GF-D8 (cell line): ENCODE data around the gene BTBD18.

Source experiments
- DNase-seq: peaks from one replicate; lab custom pipeline; 2025; lab: John Stamatoyannopoulos, UW

BTBD18 gene

GRCh38 chr11:57776031-57776521, 24.5 kb upstream of the BTBD18 start:
- DNase-seq = no peak

- no peak for DNase-seq
These were observed 23.9 kb upstream of the BTBD18 start for GRCh38 chr11:57775491-57775890.

- no peak for DNase-seq
These were observed 21.5 kb upstream of the BTBD18 start for GRCh38 chr11:57773026-57773598.

GRCh38 chr11:57772562-57772961, 20.9 kb upstream of the BTBD18 start:
- DNase-seq = no peak

GRCh38 chr11:57771365-57771764, 19.7 kb upstream of the BTBD18 start:
- DNase-seq = no peak

GRCh38 chr11:57770793-57771192, 19.2 kb upstream of the BTBD18 start:
- DNase-seq = no peak

- DNase-seq = no peak
These were observed 13.4 kb upstream of the BTBD18 start for GRCh38 chr11:57764972-57765371.

GRCh38 chr11:57764566-57764965, 12.9 kb upstream of the BTBD18 start:
- no peak for DNase-seq

GRCh38 chr11:57764021-57764420, 12.4 kb upstream of the BTBD18 start:
- no peak for DNase-seq

GRCh38 chr11:57763568-57763967, 11.9 kb upstream of the BTBD18 start:
- no peak for DNase-seq

GRCh38 chr11:57762235-57762861, 10.7 kb upstream of the BTBD18 start:
- DNase-seq = no peak

GRCh38 chr11:57761301-57762234, 9.9 kb upstream of the BTBD18 start, which contains the start of gene CTNND1:
TSS of gene CTNND1 (plus strand) at chr11:57761802. CDS start at chr11:57791479, 29,677 bp downstream.
- peak; percentile 58 for DNase-seq

GRCh38 chr11:57758174-57758573, 6.6 kb upstream of the BTBD18 start:
- DNase-seq = no peak

GRCh38 chr11:57752954-57753353, 1.3 kb upstream of the BTBD18 start:
- DNase-seq = no peak

- DNase-seq = no peak
These were observed 443 bp downstream of the BTBD18 start for GRCh38 chr11:57751176-57751575.

- no peak for DNase-seq
These were observed 4.7 kb downstream of the BTBD18 start for GRCh38 chr11:57746920-57747319.

- no peak for DNase-seq
These were observed 6.4 kb downstream of the BTBD18 start for GRCh38 chr11:57745206-57745605.

GRCh38 chr11:57744357-57744756, 7.3 kb downstream of the BTBD18 start:
- DNase-seq = no peak

GRCh38 chr11:57742087-57742452, 9.5 kb downstream of the BTBD18 start:
- DNase-seq = peak; percentile 13

- DNase-seq = peak; percentile 94
These were observed 10.2 kb downstream of the BTBD18 start, which contains the start of gene SELENOH for GRCh38 chr11:57741132-57742086. TSS of gene SELENOH (plus strand) at chr11:57741491. CDS start at chr11:57741596, 105 bp downstream.

GRCh38 chr11:57735619-57736298, 15.9 kb downstream of the BTBD18 start:
- DNase-seq = no peak
